HG03571 (cell line): Measurements from ENCODE around the gene NFATC3.

Experiments
- ATAC-seq: cut with Tn5 transposase; IDR thresholded peaks from one replicate; pipeline ENCODE4 v1.9.1; 2021; ENCODE audit not compliant: unreplicated experiment

NFATC3 gene

GRCh38 chr16:68267612-68268405 lies 182.6 kb downstream of the NFATC3 start:
- ATAC-seq = no peak

GRCh38 chr16:68269793-68270192 lies 184.6 kb downstream of the NFATC3 start:
- no peak for ATAC-seq

- ATAC-seq = no peak
These were observed 185.2 kb downstream of the NFATC3 start for GRCh38 chr16:68270353-68270752.

- ATAC-seq = no peak
These were observed 187.5 kb downstream of the NFATC3 start for GRCh38 chr16:68272507-68273209.

- no peak for ATAC-seq
These were observed 188.3 kb downstream of the NFATC3 start for GRCh38 chr16:68273459-68273858.

- ATAC-seq = no peak
These were observed 188.7 kb downstream of the NFATC3 start for GRCh38 chr16:68273896-68274295.

- no peak for ATAC-seq
These were observed 189.3 kb downstream of the NFATC3 start for GRCh38 chr16:68274441-68274840.

GRCh38 chr16:68275611-68276191 lies 190.5 kb downstream of the NFATC3 start:
- peak; percentile 60 for ATAC-seq

- ATAC-seq = no peak
These were observed 191.1 kb downstream of the NFATC3 start for GRCh38 chr16:68276223-68276622.
